ENCODE measurements around the gene TPI1.

- TF ChIP-seq, protein P1, sequence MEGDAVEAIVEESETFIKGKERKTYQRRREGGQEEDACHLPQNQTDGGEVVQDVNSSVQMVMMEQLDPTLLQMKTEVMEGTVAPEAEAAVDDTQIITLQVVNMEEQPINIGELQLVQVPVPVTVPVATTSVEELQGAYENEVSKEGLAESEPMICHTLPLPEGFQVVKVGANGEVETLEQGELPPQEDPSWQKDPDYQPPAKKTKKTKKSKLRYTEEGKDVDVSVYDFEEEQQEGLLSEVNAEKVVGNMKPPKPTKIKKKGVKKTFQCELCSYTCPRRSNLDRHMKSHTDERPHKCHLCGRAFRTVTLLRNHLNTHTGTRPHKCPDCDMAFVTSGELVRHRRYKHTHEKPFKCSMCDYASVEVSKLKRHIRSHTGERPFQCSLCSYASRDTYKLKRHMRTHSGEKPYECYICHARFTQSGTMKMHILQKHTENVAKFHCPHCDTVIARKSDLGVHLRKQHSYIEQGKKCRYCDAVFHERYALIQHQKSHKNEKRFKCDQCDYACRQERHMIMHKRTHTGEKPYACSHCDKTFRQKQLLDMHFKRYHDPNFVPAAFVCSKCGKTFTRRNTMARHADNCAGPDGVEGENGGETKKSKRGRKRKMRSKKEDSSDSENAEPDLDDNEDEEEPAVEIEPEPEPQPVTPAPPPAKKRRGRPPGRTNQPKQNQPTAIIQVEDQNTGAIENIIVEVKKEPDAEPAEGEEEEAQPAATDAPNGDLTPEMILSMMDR (IDR thresholded peaks at IDR 0.05) = no peak
- TF ChIP-seq POLR2AphosphoS5 (IDR thresholded peaks at IDR 0.05) = no peak
Measured at GRCh38 chr12:6845395-6845794, 21.9 kb upstream of the TPI1 start.

Data from prostate gland (tissue), 2 donors.